RCC 7860 (cell line): Measurements from ENCODE around the gene FREM1.

Experiments
- DNase-seq: peaks from one replicate; pipeline ENCODE4 v3.0.0-alpha.2; 2015; ENCODE audit warnings: low spot score
- FAIRE-seq: peaks from 2 replicates; lab custom pipeline; 2012; peaks lifted over from hg19 to GRCh38; lab: Jason Lieb, UNC

The FREM1 gene

DNA sequence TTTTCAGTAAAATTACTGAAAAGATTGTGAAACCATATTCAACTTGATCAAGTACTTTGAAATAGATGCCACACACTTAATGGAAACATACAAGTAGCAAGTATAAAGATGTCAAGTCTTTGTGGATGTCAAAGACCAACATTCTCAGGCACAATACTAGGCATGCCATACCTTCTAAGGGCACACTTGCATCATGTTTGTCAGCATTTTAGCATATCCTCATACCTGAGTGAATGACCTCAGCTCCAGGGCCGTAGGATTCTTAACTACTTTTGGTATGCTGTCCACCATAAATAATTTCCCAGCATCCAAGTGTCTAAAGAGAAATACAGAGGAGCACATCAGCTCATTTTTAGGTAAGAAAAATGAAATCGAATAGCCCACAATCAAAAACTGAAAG lies 86.4 kb downstream of the FREM1 start:
- DNase-seq (no peak), FAIRE-seq (no peak)

DNA sequence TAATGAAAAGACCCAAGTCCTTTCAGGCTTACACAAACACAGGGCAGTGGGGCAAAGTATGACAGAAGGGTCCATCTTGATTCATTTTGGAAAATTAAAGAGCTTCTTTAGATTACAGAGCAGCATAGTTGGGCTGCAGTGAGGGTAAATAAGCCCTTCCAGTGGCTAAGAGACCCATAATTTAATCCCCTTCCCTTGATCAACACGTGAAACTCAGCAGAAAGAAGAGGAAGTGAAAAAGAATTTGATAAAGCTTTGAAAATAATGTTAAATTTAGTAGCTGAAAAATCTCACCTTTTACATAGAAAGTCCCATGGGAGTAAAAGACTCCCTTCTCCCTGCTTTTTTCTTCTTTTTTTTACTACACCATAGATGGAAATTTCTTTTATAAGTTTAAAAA lies 87.6 kb downstream of the FREM1 start:
- no peak for DNase-seq

DNA sequence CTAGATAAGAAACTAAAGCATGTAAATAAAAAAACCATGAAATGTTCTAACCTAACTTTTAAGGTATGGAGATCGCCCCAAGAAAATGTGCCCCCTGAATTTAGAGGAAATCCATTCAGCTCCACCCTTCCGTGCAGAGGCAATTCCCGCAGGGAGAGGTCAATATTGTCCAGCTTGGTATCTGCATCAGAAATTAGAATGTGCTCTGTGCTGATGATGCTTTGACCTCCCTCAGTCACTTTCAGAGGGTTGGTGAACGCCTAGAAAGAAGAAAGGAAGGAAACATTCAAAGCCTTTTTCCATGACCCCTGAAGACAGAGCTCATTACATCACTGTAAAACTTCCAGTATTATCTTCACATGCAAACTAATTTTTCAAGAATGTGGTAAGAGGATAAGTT lies 91.0 kb downstream of the FREM1 start:
- no peak for FAIRE-seq

More for the DNA sequence above, 87.6 kb downstream of the FREM1 start:
- no peak for FAIRE-seq

DNA sequence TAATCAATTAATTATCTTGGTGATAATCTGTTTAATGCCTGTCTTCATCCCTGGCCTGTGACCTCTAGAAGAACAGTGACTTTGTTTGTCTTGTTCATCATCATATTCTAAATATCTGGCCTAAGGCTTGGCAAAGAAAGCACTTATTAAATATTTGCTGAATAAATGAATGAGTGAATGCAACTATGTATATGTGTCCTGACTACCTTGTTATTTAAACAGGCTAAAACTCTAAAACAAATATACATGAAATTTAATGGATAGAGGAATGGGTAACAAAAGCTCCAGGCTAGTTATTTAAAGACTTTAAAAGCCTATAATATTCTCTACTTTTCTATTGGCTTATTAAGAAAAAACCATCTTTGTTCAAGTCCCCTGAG lies 96.0 kb downstream of the FREM1 start:
- FAIRE-seq (no peak), DNase-seq (no peak)

More for the DNA sequence above, 91.0 kb downstream of the FREM1 start:
- no peak for DNase-seq

DNA sequence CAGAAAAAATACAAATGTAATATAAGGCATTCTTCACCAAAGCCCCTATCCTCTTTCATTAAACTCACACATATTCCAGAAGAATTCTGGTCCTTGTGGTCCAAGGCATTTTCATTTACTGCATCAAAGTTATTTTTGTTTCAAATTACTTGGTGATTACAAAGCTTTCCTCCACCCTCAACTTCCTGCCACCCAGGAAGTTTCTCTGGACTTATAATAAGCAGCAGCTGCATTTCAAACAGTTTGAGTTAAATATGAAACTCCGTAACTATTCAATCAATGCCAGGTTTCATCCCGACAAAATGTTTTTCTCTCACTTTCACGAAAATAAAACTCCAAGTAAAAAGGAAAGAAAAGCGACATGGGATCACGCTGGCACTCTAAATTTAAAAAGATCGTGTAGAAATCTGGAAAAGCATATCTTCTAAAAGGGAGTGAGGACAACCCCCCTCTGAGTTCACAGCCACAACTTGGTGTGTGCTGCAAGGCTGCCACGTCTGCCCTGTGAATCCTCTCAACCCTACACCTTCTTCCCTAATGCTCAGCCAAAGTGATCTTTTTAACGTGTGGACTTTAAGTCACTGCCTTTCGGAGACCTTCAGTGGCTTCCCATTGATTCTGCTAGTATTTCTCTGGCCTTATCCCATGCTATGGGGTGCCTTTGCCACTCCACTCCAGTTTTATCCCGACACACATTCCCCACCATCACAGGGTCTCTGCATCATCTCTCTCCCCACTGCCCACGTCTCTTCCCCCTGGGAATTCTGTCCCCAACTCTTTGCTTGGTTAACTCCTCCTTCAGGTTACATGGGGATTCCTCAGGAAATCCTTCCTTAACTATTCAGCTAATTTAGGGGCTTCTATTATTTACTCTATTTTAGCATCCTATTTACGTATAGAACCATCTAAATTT lies 96.6 kb downstream of the FREM1 start:
- no peak for FAIRE-seq
- DNase-seq: no peak

DNA sequence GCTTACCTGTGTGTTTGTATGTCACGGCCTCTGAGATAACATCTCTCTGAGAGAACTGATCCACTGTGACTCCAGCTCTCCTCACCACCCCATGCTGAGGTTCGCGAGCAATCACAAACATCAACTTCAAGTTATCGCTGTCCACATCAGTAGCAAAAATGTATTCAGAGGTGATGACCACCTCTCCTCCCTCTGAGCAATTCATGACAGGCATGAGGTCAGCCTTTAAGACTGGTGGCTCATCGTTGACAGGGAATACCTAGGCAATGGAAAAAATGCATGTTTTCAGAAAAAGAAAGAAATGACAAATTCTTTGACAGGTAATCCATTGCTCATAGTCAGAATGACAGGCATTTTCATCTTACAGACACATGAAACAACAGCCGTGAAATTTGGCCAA lies 97.4 kb downstream of the FREM1 start:
- no peak for FAIRE-seq
- no peak for DNase-seq

DNA sequence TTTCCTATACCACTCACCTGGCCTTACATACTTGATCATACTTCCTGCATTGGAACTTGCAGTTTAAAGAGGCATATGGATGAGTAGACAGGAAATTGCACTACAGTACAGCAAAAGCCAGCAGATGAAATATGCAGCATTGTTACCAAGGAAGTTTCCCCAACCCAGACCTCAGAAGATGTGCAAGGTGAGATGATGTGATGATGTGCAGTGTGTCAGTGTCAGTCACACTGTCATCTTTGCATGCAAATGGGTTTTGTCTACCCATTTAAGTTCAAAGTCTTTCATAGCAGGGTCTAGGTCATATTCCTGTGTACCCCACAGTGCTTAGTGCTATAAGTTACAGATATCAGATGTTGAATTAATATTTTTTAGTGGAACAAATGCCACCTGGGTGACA lies 98.4 kb downstream of the FREM1 start:
- DNase-seq (no peak), FAIRE-seq (no peak)

DNA sequence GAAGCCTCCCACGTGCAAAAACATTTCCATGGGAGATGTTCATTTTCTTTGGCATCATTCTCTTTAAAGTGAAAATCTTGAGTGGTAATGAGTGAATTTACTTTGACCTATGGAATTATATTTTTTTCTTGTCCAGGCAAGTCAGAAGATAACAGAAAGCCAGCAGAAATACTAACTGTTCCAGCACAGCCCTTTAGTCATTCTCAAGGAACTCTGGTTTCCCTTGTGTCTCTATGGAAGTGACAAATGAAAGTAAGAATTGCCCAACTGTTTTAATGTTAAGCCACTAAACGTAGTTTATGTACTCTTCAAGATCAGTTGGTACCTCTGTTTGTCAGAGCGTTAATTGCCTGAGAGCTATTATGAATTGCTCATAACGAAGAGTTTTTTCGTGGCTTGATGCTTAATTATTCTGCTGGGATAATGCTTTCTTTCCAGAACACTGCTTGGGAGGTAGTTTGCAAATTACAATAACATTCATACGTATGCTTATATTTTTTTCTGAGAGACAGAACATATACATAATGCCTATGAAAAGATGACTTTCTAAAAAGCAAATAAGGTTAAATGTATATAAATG lies 103.2 kb downstream of the FREM1 start:
- FAIRE-seq (no peak), DNase-seq (no peak)

DNA sequence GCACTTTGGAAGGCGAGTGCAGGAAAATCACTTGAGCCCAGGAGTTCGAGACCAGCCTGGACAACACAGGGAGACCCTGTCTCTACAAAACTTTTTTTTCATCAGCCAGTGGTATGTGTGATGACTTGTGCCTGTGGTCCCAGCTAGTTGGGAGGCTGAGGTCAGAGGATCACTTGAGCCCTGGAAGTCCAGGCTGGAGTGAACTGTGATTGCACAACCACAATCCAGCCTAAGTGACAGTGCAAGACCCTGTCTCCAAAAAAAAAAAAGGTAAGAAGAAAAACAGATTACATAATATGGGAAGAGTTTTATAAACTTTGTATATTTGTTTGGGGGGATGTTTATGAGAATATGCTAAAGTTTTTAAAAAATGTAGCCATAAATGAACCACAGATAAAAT lies 111.2 kb downstream of the FREM1 start:
- DNase-seq: no peak
- no peak for FAIRE-seq

DNA sequence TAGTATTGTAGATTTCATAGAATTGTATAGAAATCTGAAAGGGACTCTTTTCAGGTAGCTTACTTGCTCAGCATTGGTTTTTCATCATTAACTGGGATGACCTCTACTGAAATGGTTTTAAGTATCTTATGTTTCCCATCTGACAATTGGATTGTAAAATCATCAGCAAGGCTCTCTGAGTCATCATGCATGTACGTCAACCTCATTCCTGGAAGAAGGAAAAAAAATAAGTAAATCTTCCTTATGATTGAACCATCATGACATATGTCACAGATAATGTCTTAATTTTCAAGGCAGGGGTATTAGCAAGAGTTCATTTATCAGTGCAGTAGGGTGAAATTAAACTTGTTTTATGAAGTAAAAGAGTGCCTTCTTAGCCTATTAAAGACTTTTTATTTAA lies 112.8 kb downstream of the FREM1 start:
- FAIRE-seq: no peak
- DNase-seq: no peak

DNA sequence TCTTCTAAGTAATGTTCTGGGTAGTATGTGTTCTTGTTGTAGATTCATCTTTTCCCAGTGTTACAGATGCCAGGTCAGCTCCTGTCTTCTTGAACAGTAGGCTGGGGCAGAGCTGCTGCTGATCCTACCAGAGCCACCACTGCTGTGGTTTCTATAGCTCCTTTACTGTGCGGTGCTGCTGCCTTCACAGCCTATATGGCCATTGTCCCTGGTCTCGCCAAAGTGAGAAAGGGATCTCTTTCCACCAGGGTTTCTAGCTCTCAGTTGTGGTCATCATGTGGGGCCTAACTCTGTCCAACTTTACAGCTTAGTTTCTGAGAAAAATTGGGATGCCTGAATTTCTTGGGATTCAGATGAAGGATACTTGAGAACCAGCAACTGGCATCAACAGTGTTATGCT lies 116.8 kb downstream of the FREM1 start:
- DNase-seq: no peak
- FAIRE-seq: no peak

DNA sequence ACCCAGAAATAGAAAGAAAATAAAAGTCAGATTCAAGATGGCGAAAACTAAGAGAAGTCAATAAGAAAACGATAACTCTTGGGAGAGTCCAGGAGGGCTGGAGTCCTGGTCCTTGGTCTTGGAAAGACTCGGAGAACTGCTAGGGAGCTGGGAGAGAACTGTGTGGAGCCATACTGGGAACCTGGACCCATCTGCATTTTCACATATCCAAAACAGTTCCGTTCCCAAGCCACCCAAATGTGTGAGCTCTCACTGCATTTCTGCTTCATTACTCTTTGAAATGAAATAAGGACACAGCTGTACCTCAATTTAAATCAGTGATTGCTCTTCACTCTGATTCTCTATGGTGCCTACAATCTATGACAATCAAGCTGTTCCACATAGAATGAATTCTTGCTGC lies 119.6 kb downstream of the FREM1 start:
- FAIRE-seq (no peak), DNase-seq (no peak)

DNA sequence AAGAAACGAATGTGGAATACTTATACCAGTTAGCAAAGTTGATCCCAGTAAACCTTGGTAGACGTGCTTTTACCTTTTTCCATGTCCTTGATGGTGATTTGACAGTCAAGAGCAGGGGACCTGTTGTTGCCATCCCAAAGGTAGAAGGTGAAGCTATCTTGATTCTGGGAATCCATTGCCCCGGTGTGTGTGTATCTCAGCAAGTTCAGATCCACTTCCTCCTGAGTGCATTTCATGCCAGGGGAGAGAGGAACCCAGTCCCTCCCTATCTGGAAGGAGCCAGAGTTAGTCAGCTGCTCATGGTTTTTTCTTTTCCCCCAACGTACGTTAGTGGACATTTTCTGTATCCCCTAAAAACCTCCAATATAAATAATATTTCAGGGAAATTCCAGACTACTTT lies 121.4 kb downstream of the FREM1 start:
- FAIRE-seq: no peak
- no peak for DNase-seq

DNA sequence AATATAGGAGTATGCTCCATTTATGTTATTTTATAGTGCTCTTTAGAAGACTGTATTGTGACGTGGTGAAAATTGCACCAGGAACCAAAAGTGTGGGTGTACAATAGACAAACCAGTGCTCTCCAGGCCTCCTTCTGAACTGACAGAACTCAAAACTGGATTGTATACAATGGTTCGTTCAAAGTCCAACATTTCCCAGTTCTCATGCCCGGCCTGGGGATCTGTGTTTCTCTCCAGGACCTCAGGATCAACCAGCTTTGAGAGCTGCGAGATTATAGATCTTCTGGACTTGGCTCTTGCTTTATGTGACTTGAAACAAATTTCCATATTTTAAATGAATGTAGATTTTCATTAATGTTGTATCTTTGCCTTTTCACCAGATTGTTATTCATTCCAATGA lies 126.9 kb downstream of the FREM1 start:
- DNase-seq (no peak), FAIRE-seq (no peak)

DNA sequence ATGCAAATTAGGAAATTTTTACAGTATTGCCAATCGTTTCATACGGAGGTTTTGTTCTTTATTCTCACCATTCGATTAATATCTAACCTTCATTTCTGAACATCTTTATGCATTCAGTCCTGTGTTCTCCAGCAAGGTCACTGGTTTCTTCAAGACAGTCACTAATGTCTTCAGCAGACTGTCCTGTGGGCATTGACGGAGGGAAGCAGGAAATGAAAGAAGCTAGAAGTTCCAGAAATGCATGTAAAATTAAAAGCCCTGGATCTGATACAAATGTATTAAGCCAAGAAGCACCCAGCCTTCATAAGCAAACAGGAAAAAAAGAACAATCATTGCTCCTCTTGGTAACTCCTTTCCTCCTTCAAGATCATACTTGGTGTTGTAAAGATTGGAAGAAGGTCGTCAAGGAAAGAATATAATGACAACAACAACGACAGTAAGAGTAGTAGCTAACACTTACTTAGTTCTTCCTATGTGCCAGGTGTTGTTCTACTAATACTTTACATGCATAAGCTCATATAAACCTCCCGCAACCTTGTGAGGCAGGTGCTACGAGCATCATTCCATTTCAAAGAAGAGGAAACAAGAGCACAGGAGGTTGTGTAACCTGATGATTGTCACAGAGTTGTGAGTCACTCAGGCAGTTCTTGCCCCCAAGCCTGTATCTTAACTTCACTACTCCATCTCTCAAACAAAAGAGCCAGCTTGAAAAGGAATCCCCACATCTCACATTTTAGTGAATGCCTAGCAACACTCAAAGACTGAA lies 127.8 kb downstream of the FREM1 start:
- no peak for FAIRE-seq
- no peak for DNase-seq

DNA sequence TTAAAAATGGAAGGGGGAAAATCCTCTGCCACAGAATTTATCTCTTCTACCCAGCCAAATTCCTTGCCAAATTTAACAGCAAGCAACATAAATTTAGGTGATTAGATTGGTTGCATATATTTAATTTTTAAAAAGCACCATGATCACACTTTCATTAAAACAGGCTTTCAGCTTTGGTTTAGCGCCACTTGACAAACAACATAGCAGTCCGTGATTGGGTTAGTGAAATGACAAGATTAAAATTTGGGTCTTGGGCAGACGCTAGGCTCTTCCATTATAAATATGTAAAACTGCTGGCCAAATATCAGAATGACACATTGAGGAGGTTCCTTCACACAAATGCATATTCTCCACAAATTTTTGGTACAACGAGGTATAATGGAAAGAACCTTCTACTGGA lies 129.5 kb downstream of the FREM1 start:
- FAIRE-seq (no peak), DNase-seq (no peak)

DNA sequence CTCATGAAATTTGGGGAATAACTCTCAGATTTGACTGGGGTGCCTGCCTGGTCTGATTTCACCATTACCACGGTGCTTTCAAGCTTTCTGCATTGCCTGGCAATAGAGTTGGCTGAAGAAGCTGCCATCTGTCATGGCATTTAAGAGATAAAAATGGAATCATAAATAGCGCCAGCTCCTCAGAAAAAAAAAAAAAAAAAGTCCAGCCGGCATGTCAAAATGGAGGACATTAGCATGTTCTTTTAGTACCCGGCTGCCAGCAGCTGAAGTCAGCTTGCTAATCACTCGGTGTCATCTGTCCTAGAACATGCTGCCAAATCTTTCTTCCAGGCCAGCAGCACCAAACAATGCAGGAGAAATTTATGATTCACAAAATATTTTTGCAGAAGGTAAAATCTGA lies 130.0 kb downstream of the FREM1 start:
- DNase-seq: no peak
- FAIRE-seq: no peak

DNA sequence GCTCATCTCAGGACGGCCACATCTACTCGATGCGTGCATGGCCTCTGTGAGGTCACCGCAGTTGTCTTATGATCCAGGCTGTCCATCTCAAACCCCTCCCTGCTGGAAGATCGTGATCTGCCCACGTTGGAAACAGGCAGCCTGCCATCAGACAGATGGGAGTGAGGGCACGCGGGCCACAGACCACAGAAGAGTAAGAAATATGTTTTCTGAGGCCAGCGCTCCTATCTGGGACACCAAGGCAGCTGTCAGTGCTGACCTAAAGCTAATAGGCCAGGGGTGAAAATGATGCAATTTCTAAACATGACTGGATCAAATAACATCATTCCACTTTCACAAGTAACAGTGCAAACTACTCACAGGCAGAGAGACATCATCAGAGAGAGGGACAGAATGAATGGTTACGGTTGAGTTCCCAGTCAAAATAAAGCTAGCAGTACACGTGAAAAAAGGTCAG lies 130.6 kb downstream of the FREM1 start:
- DNase-seq (no peak), FAIRE-seq (no peak)

DNA sequence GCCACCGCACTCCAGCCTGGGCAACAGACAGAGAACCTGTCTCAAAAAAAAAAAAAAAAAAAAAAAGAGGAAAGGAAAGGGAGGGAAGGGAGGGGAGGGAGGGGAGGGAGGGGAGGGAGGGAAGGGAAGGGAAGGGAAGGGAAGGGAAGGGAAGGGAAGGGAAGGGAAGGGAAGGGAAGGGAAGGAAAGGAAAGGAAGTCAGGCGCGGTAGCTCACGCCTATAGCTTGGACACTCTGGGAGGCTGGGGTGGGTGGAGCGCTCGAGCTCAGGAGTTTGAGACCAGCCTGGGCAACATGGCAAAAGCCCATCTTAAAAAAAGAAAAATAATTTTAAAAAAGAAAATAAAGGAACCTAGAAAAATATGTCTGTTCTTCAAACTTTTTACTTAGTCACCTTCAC lies 131.7 kb downstream of the FREM1 start:
- DNase-seq (no peak), FAIRE-seq (no peak)

DNA sequence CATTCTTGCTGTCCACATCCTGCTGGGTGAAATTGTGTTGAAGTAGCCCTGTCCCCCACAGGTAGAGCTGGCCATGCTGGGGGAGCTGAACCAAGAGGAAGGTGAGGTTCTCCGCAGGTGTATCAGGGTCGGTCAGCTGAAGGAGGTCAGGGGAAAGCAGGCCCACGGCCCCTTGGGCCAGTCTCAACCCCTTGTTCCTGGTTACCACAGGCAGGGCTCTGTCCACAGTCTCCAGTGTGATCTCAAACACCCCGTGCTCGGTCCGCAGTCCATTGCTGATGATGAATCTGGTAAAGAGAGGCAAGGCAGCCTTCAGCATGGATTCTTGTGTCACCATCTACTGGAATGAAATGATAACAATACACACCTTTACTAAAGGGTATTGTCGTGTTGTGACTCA lies 134.3 kb downstream of the FREM1 start:
- FAIRE-seq (no peak), DNase-seq (no peak)

DNA sequence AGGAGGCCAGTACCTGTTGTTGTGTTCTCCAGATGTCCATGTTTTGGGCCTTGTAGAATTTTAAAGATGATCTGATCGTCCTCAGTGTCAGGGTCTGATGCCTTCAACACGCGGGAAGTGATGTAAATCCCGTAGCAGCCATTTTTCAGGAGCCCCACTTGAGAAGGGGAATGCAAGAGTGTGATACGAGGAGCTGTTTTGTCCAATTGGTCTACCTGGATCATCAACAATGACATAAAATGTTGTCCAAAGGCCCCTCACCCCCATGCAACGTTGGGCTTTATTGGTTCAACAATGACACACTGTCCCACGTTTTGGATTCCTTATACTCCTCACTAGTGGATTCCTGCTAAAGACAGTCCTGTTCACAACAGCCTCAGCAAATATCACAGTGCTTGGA lies 139.6 kb downstream of the FREM1 start:
- DNase-seq (no peak), FAIRE-seq (no peak)

DNA sequence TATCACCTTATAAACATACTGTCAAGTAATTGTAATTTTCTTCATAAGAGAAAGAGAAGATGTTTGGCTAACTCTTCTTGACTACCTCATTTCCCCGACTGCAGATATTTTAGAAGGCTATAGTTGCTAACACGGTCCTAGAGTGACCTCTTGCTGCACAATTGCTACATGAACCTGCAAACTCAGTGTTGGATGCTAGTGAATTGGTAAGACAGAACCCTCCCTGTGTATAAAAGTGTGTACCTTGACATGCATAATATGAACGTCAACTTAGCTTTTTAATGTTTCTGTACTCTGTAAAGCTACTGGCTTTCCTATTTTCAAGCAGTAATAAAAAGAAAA lies 141.0 kb downstream of the FREM1 start:
- FAIRE-seq: no peak

More for the DNA sequence above, 141.0 kb downstream of the FREM1 start:
- DNase-seq: no peak
